ENCODE results near the gene CFB. TPM values are rescaled to one million over a fixed set of nuclear protein-coding genes. Genes with fewer than 3 reads are reported as not detected.

Gene CFB
- polyA plus RNA-seq, 4 donors, result 6.5 to 22.2 (median 7.1) TPM

Other genes starting within 250 kb of the CFB start
- gene ABHD16A, start 242.8 kb upstream of the CFB start, polyA plus RNA-seq (ENCODE audit: insufficient read length in 4 of 4), result 10 to 100 TPM; 54.3 to 74.8 (median 61.5) TPM
- gene LY6G6F, start 239.2 kb upstream of the CFB start, polyA plus RNA-seq (ENCODE audit: insufficient read length in 4 of 4), result under 1 TPM; 0.21 to 0.81 (median 0.57) TPM
- gene LY6G6D, start 230.7 kb upstream of the CFB start, polyA plus RNA-seq (ENCODE audit: insufficient read length in 4 of 4), result under 1 TPM in 1 of 4 donors, not detected in 3; 0.65 TPM
- 1 to 10 TPM in 1 of 4 donors, under 1 TPM in 2, not detected in 1; 0.32 to 1.4 (median 0.47) TPM for gene LY6G6C, start 224.3 kb upstream of the CFB start, polyA plus RNA-seq (ENCODE audit: insufficient read length in 4 of 4)
- gene MPIG6B, start 222.7 kb upstream of the CFB start, polyA plus RNA-seq (ENCODE audit: insufficient read length in 4 of 4), result 1 to 10 TPM in 3 of 4 donors, under 1 TPM in 1; 0.72 to 2.4 (median 1.5) TPM
- gene DDAH2, start 216.8 kb upstream of the CFB start, polyA plus RNA-seq (ENCODE audit: insufficient read length in 4 of 4), result 100 to 1,000 TPM; 163 to 243 (median 200) TPM
- 100 to 1,000 TPM; 251 to 323 (median 297) TPM for gene CLIC1, start 209.6 kb upstream of the CFB start, polyA plus RNA-seq (ENCODE audit: insufficient read length in 4 of 4)
- gene MSH5, start 206.1 kb upstream of the CFB start, polyA plus RNA-seq (ENCODE audit: insufficient read length in 4 of 4), result 10 to 100 TPM; 13.1 to 58.4 (median 30.9) TPM
- 10 to 100 TPM in 2 of 4 donors, 1 to 10 TPM in 2; 4.2 to 12.9 (median 7.3) TPM for gene SAPCD1, start 183.4 kb upstream of the CFB start, polyA plus RNA-seq (ENCODE audit: insufficient read length in 4 of 4)
- gene VWA7, start 168.8 kb upstream of the CFB start, polyA plus RNA-seq (ENCODE audit: insufficient read length in 4 of 4), result 10 to 100 TPM in 2 of 4 donors, 1 to 10 TPM in 2; 8.1 to 10.7 (median 9.6) TPM
- gene VARS1, start 150.3 kb upstream of the CFB start, polyA plus RNA-seq (ENCODE audit: insufficient read length in 4 of 4), result 10 to 100 TPM; 51.9 to 64.8 (median 55.2) TPM
- gene LSM2, start 139.1 kb upstream of the CFB start, polyA plus RNA-seq (ENCODE audit: insufficient read length in 4 of 4), result 10 to 100 TPM; 80.4 to 88.0 (median 84.9) TPM
- 1 to 10 TPM; 3.6 to 4.2 (median 3.8) TPM for gene HSPA1L, start 130.8 kb upstream of the CFB start, polyA plus RNA-seq (ENCODE audit: insufficient read length in 4 of 4)
- gene HSPA1A, start 130.6 kb upstream of the CFB start, polyA plus RNA-seq (ENCODE audit: insufficient read length in 4 of 4), result 100 to 1,000 TPM in 3 of 4 donors, 10 to 100 TPM in 1; 92.5 to 123 (median 116) TPM
- 100 to 1,000 TPM; 128 to 169 (median 155) TPM for gene HSPA1B, start 118.4 kb upstream of the CFB start, polyA plus RNA-seq (ENCODE audit: insufficient read length in 4 of 4)
- gene NEU1, start 83.3 kb upstream of the CFB start, polyA plus RNA-seq (ENCODE audit: insufficient read length in 4 of 4), result 10 to 100 TPM; 72.1 to 78.2 (median 75.1) TPM
- 10 to 100 TPM; 37.2 to 57.4 (median 46.1) TPM for gene SLC44A4, start 67.1 kb upstream of the CFB start, polyA plus RNA-seq (ENCODE audit: insufficient read length in 4 of 4)
- gene EHMT2, start 48.4 kb upstream of the CFB start, polyA plus RNA-seq (ENCODE audit: insufficient read length in 4 of 4), result 100 to 1,000 TPM in 1 of 4 donors, 10 to 100 TPM in 3; 65.6 to 111 (median 86.8) TPM
- gene ZBTB12, start 44.0 kb upstream of the CFB start, polyA plus RNA-seq (ENCODE audit: insufficient read length in 4 of 4), result 10 to 100 TPM; 22.4 to 35.3 (median 26.9) TPM
- gene C2, start 18.4 kb upstream of the CFB start, polyA plus RNA-seq (ENCODE audit: insufficient read length in 4 of 4), result 1 to 10 TPM; 3.1 to 4.1 (median 3.7) TPM
- 100 to 1,000 TPM in 1 of 4 donors, 10 to 100 TPM in 3; 88.5 to 105 (median 91.7) TPM for gene NELFE, start 12.9 kb downstream of the CFB start, polyA plus RNA-seq (ENCODE audit: insufficient read length in 4 of 4)
- gene SKIC2, start 13.1 kb downstream of the CFB start, polyA plus RNA-seq (ENCODE audit: insufficient read length in 4 of 4), result 10 to 100 TPM; 36.4 to 56.9 (median 45.8) TPM
- gene DXO, start 26.0 kb downstream of the CFB start, polyA plus RNA-seq (ENCODE audit: insufficient read length in 4 of 4), result 10 to 100 TPM; 22.9 to 42.2 (median 32.9) TPM
- 10 to 100 TPM; 11.9 to 24.1 (median 15.8) TPM for gene C4A, start 36.0 kb downstream of the CFB start, polyA plus RNA-seq (ENCODE audit: insufficient read length in 4 of 4)
- gene C4B, start 68.7 kb downstream of the CFB start, polyA plus RNA-seq (ENCODE audit: insufficient read length in 4 of 4), result 10 to 100 TPM; 10.7 to 24.8 (median 17.0) TPM
- 1 to 10 TPM in 2 of 4 donors, under 1 TPM in 2; 0.61 to 1.4 (median 1.1) TPM for gene CYP21A2, start 92.3 kb downstream of the CFB start, polyA plus RNA-seq (ENCODE audit: insufficient read length in 4 of 4)
- 1 to 10 TPM; 2.7 to 4.9 (median 4.9) TPM for gene TNXB, start 163.2 kb downstream of the CFB start, polyA plus RNA-seq (ENCODE audit: insufficient read length in 4 of 4)
- 100 to 1,000 TPM in 1 of 4 donors, 10 to 100 TPM in 3; 88.4 to 123 (median 95.4) TPM for gene ATF6B, start 182.2 kb downstream of the CFB start, polyA plus RNA-seq (ENCODE audit: insufficient read length in 4 of 4)
- gene FKBPL, start 184.2 kb downstream of the CFB start, polyA plus RNA-seq (ENCODE audit: insufficient read length in 4 of 4), result 1 to 10 TPM; 6.3 to 9.6 (median 7.7) TPM
- gene PRRT1, start 205.8 kb downstream of the CFB start, polyA plus RNA-seq (ENCODE audit: insufficient read length in 4 of 4), result 1 to 10 TPM; 2.2 to 4.4 (median 3.1) TPM
- 10 to 100 TPM; 27.9 to 50.9 (median 36.7) TPM for gene PPT2, start 208.0 kb downstream of the CFB start, polyA plus RNA-seq (ENCODE audit: insufficient read length in 4 of 4)
- gene EGFL8, start 218.5 kb downstream of the CFB start, polyA plus RNA-seq (ENCODE audit: insufficient read length in 4 of 4), result 10 to 100 TPM; 12.0 to 46.0 (median 32.2) TPM
- 100 to 1,000 TPM in 3 of 4 donors, 10 to 100 TPM in 1; 93.4 to 114 (median 104) TPM for gene AGPAT1, start 230.0 kb downstream of the CFB start, polyA plus RNA-seq (ENCODE audit: insufficient read length in 4 of 4)
- gene RNF5, start 232.3 kb downstream of the CFB start, polyA plus RNA-seq (ENCODE audit: insufficient read length in 4 of 4), result 100 to 1,000 TPM in 3 of 4 donors, 10 to 100 TPM in 1; 95.7 to 113 (median 106) TPM
- 10 to 100 TPM; 10.8 to 37.0 (median 20.3) TPM for gene AGER, start 238.2 kb downstream of the CFB start, polyA plus RNA-seq (ENCODE audit: insufficient read length in 4 of 4)
- 100 to 1,000 TPM; 150 to 221 (median 179) TPM for gene PBX2, start 244.1 kb downstream of the CFB start, polyA plus RNA-seq (ENCODE audit: insufficient read length in 4 of 4)
- gene GPSM3, start 246.5 kb downstream of the CFB start, polyA plus RNA-seq (ENCODE audit: insufficient read length in 4 of 4), result 10 to 100 TPM in 3 of 4 donors, 1 to 10 TPM in 1; 9.5 to 12.0 (median 11.3) TPM